HUES64 (cell line): ENCODE results near the gene SAT1.
"Not testable (repeated sequence)": the region's sequence is repeated elsewhere in the genome, so short reads cannot be mapped to it uniquely, and the experiment has no call there.

Experiments
- H3K27ac ChIP-seq: 2 replicates; pipeline ENCODE4 v1.7.0; 2013; ENCODE audit warnings: low read depth, low read length, inconsistent platforms
- H3K27me3 ChIP-seq: 2 replicates; pipeline ENCODE4 v1.6.1; 2013; ENCODE audit warnings: mild to moderate bottlenecking, low read length; ENCODE audit not compliant: insufficient read depth
- H3K36me3 ChIP-seq: 2 replicates; pipeline ENCODE4 v1.6.1; 2013; ENCODE audit warnings: mild to moderate bottlenecking, low read length; ENCODE audit not compliant: insufficient read depth
- H3K4me1 ChIP-seq: 2 replicates; pipeline ENCODE4 v1.6.1; 2013; ENCODE audit warnings: mild to moderate bottlenecking, low read length, moderate library complexity; ENCODE audit not compliant: insufficient read depth
- H3K4me3 ChIP-seq: 2 replicates; pipeline ENCODE4 v1.5.1; 2013; ENCODE audit warnings: mild to moderate bottlenecking, low read length, moderate library complexity
- H3K9ac ChIP-seq: 2 replicates; pipeline ENCODE4 v1.6.1; 2013; ENCODE audit warnings: mild to moderate bottlenecking, low read depth, low read length
- H3K9me3 ChIP-seq: 2 replicates; pipeline ENCODE4 v1.6.1; 2013; ENCODE audit warnings: low read depth, low read length; ENCODE audit not compliant: insufficient read depth
- WGBS: fragments of 150-250, 120-280 bp; methylation state at CpG from one replicate; pipeline ENCODE4 v1.1.7; 2013; ENCODE audit warnings: missing lambda C conversion rate; 5-methylcytosine and 5-hydroxymethylcytosine counted together

Gene SAT1

GRCh38 chrX:23754664-23755063, 28.3 kb upstream of the SAT1 start:
- Histone ChIP-seq H3K4me1 (no peaks in the 10 kb centered on the region), H3K9ac (no peak overlapping the region), H3K36me3 (no peaks in the 10 kb centered on the region), H3K27ac (no peak overlapping the region), H3K27me3 (no peaks in the 10 kb centered on the region), H3K4me3 (no peak overlapping the region), H3K9me3 (no peaks in the 10 kb centered on the region)
- 75% methylated on average over 1 of the region's 1 CpG for WGBS

- no peak overlapping the region for H3K27ac ChIP-seq
- no peaks in the 10 kb centered on the region for H3K36me3 ChIP-seq
- H3K4me1 ChIP-seq = no peaks in the 10 kb centered on the region
- WGBS = 9% methylated on average over 4 of the region's 4 CpGs
- no peak overlapping the region for H3K9ac ChIP-seq
- no peak overlapping the region for H3K4me3 ChIP-seq
- H3K9me3 ChIP-seq = no peaks in the 10 kb centered on the region
- H3K27me3 ChIP-seq = no peaks in the 10 kb centered on the region
Measured at GRCh38 chrX:23756165-23756564, 26.8 kb upstream of the SAT1 start.

- no peaks in the 10 kb centered on the region for H3K36me3 ChIP-seq
- H3K27me3 ChIP-seq = no peaks in the 10 kb centered on the region
Measured at GRCh38 chrX:23759821-23760220, 23.2 kb upstream of the SAT1 start.

GRCh38 chrX:23764188-23764984, 18.6 kb upstream of the SAT1 start:
- Histone ChIP-seq H3K4me1 (no peaks in the 10 kb centered on the region), H3K27me3 (no peaks in the 10 kb centered on the region), H3K9ac (no peak overlapping the region), H3K9me3 (no peaks in the 10 kb centered on the region), H3K27ac (no peak overlapping the region), H3K4me3 (no peak overlapping the region), H3K36me3 (no peaks in the 10 kb centered on the region)
- WGBS = 75% methylated on average over 4 of the region's 4 CpGs

More at GRCh38 chrX:23759821-23760220, 23.2 kb upstream of the SAT1 start:
- WGBS = 94% methylated on average over 2 of the region's 2 CpGs
- H3K4me1 ChIP-seq = no peaks in the 10 kb centered on the region
- no peak overlapping the region for H3K9ac ChIP-seq
- no peak overlapping the region for H3K27ac ChIP-seq
- no peaks in the 10 kb centered on the region for H3K9me3 ChIP-seq
- no peak overlapping the region for H3K4me3 ChIP-seq

- Histone ChIP-seq H3K9me3 (no peaks in the 10 kb centered on the region), H3K4me1 (no peaks in the 10 kb centered on the region), H3K27me3 (no peaks in the 10 kb centered on the region), H3K9ac (no peak overlapping the region), H3K4me3 (no peak overlapping the region), H3K27ac (no peak overlapping the region), H3K36me3 (no peaks in the 10 kb centered on the region)
- 100% methylated on average over 5 of the region's 5 CpGs for WGBS
Measured at GRCh38 chrX:23765449-23765848, 17.5 kb upstream of the SAT1 start.

- H3K36me3 ChIP-seq = no peaks in the 10 kb centered on the region
- no peaks in the 10 kb centered on the region for H3K27me3 ChIP-seq
- H3K27ac ChIP-seq = no peak overlapping the region
- WGBS = 95% methylated on average over 16 of the region's 16 CpGs
- H3K4me1 ChIP-seq = no peaks in the 10 kb centered on the region
- no peaks in the 10 kb centered on the region for H3K9me3 ChIP-seq
- H3K9ac ChIP-seq = no peak overlapping the region
- no peak overlapping the region for H3K4me3 ChIP-seq
Measured at GRCh38 chrX:23765868-23766267, 17.1 kb upstream of the SAT1 start.

- H3K9ac ChIP-seq = no peak overlapping the region
- H3K4me3 ChIP-seq = no peak overlapping the region
- H3K4me1 ChIP-seq = no peaks in the 10 kb centered on the region
- no peaks in the 10 kb centered on the region for H3K36me3 ChIP-seq
- 84% methylated on average over 28 of the region's 28 CpGs for WGBS
- H3K27me3 ChIP-seq = no peaks in the 10 kb centered on the region
- H3K27ac ChIP-seq = no peak overlapping the region
- no peaks in the 10 kb centered on the region for H3K9me3 ChIP-seq
Measured at GRCh38 chrX:23766650-23767551, 16.1 kb upstream of the SAT1 start.

GRCh38 chrX:23770142-23770541, 12.8 kb upstream of the SAT1 start:
- Histone ChIP-seq H3K4me1 (no peaks in the 10 kb centered on the region), H3K9ac (no peak overlapping the region), H3K27ac (no peak overlapping the region), H3K27me3 (no peaks in the 10 kb centered on the region), H3K9me3 (no peaks in the 10 kb centered on the region), H3K36me3 (no peaks in the 10 kb centered on the region), H3K4me3 (no peak overlapping the region)
- 100% methylated on average over 2 of the region's 2 CpGs for WGBS

GRCh38 chrX:23771086-23771485, 11.9 kb upstream of the SAT1 start:
- H3K9me3 ChIP-seq, H3K27me3 ChIP-seq, H3K4me3 ChIP-seq, H3K4me1 ChIP-seq, H3K27ac ChIP-seq, H3K9ac ChIP-seq, H3K36me3 ChIP-seq: not testable (repeated sequence)
- WGBS = 95% methylated on average over 6 of the region's 7 CpGs

GRCh38 chrX:23773601-23774175, 9.3 kb upstream of the SAT1 start:
- no peaks in the 10 kb centered on the region for H3K4me1 ChIP-seq
- H3K36me3 ChIP-seq = no peaks in the 10 kb centered on the region
- H3K9ac ChIP-seq = no peak overlapping the region
- WGBS = 94% methylated on average over 3 of the region's 3 CpGs
- no peak overlapping the region for H3K4me3 ChIP-seq
- H3K9me3 ChIP-seq = no peaks in the 10 kb centered on the region
- no peaks in the 10 kb centered on the region for H3K27me3 ChIP-seq
- H3K27ac ChIP-seq = no peak overlapping the region

- 88% methylated on average over 3 of the region's 3 CpGs for WGBS
- Histone ChIP-seq H3K36me3 (no peaks in the 10 kb centered on the region), H3K27ac (no peak overlapping the region), H3K4me3 (no peak overlapping the region), H3K4me1 (no peaks in the 10 kb centered on the region), H3K27me3 (no peaks in the 10 kb centered on the region), H3K9me3 (no peaks in the 10 kb centered on the region), H3K9ac (no peak overlapping the region)
Measured at GRCh38 chrX:23776363-23776762, 6.6 kb upstream of the SAT1 start.
